Eye (tissue), 1 donor: ENCODE results near the gene NPIPB2.
"Not testable (repeated sequence)": the region's sequence is repeated elsewhere in the genome, so short reads cannot be mapped to it uniquely, and the experiment has no call there.

Experiments
- DNase-seq: peaks from one replicate; pipeline ENCODE4 v3.0.0-alpha.2; 2015

Gene NPIPB2

DNA sequence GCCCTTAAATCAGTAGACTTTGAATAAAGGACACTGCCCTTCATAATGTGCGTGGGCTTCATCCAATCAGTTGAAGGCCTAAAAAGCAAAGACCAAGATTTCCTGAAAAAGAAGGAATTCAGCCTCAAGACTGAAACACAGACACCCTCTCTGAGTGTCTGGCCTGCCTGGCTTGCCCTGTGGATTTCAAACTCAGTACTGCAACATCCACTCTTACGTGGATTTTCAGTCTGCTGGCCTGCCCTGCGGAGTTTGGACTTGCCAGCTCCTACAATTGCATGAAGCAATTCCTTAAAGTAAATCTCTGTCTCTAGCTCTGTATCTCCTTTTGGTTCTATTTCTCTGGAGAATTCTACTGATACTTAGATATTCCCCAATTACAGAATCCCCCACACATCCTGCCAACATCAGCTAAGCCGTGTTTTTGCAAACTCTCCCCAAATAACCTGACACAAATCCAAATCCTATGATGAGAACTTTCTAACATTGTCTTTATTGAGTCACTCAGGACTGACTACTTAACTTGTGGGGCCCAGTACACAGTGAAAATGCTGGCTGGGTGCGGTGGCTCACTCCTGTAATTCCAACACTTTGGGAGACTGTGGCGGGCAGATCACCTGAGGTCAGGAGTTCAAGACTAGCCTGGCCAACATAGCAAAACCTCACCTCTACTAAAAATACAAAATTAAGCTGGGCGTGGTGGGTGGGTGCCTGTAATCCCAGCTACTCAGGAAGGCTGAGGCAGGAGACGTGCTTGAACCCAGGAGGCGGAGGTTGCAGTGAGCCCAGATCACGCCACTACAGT lies 15.9 kb upstream of the NPIPB2 start:
- no peak for DNase-seq

DNA sequence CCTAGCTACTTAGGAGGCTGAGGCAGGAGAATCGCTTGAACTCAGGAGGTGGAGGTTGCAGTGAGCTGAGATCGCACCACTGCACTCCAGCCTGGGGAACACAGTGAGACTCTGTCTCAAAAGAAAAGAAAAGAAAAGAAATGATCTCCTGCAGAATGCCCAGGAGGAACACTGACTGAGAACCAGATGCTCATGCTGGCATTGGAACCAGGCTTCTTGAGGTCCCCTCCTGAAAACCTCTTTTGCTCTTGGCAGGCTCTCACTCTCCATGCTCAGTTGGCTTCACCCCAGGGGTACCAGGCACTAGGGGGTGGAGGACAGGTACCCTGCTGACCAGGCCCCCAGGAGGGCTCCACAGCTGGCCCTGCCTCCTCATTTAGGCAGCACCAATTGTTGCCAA lies 14.7 kb upstream of the NPIPB2 start:
- DNase-seq = no peak

DNA sequence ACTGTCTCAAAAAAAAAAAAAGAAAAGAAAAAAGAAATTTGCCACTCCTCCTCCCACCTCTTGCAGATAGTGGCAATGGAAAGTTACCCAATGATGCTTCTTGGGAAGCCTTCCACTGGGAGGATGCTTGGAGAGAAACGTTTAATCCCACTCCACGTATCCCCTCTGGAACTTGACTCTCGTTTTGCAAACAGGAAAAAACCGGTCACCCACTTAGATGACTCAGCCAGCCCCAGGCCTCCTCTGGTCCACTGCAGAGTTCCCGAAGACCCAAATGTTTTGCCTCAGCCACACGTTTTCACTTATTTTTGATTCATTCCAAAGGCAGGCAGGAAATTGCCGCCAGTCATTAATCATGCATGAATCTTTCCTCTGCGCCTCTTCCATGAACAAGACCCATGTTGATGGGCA lies 13.9 kb upstream of the NPIPB2 start:
- DNase-seq = peak; percentile 36

DNA sequence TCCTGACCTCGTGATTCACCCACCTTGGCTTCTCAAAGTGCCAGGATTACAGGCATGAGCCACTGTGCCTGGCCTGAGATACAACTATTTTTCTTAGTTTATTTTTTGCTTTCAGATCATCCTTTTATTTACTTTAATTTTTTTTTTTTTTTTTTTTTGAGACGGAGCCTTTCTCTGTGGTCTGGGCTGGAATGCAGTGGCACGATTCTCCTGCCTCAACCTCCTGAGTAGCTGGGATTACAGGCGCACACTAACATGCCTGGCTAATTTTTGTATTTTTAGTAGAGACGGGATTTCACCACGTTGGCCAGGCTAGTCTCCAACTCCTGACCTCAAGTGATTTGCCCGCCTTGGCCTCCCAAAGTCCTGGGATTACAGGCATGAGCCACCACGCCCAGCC lies 11.7 kb upstream of the NPIPB2 start:
- not testable (repeated sequence) for DNase-seq

DNA sequence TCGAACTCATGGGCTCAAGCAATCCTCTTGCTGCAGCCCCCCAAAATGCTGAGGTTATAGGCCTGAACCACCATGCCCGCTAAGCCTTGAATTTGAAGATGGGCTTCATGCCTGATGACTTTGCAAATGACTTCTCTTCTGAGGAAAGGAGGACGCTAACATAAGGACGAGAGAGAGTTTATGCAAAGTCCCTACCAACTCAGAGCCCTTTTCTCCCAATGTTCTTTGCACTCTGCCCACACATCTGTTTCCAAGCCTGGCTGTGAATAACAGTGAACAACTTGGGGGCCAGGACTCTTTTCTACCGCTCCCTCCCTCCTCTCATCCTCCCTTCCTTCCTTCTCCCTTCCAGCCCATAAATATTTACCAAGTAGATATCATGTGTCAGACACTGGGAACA lies 8.5 kb upstream of the NPIPB2 start:
- DNase-seq = no peak

DNA sequence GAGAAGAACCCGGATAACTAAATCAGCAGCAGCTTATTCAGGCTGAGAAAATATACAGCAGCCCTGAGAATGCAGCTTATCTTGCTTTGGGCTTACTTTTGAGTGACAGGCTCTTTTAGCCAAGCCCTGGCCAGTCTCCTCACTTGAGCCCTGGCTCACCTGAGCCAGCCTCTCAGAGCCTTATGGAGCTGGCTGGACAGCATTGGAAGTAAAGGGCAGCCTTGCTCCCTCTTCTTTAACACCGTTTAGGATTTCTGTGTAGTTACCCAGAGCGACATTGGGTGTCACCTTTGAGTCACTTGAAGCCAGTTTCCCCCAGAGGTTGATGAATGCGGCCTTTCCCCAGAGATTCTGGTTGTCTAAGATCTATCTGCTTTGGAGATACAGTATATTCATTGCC lies 7.7 kb upstream of the NPIPB2 start:
- DNase-seq = peak; percentile 60

DNA sequence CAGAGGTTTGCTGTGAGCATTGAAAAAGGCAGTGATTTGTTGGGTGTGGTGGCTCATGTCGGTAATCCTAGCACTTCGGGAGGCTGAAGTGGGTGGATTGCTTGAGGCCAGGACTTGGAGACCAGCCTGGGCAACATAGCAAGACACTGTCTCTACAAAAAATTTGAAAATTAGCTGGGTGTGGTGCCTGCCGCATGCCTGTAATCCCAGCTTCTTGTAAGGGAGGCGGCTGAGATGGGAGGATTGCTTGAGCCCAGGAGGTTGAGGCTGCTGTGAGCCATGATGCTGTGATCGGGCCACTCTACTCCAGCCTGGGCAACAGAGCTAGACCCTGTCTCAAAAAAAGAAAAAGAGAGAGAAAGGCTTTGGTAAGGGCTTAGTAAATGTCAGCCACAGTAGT lies 7.0 kb upstream of the NPIPB2 start:
- no peak for DNase-seq

DNA sequence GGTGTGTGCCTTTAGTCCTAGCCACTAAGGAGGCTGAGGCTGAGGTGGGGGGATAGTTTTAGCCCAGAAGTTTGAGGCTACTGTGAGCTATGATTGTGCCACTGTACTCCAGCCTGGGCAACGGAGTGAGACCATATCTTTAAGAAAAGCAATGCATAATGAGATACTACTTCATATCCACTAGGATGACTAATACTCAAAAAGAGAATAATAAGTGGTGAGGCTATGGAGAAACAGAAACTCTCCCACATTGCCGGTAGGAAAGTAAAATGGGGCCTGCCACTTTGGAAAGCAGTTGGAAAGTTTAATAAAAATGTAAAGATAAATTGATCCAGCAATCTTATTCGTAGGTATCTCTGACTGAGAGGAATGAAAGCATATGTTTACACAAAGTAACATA lies 4.6 kb upstream of the NPIPB2 start:
- no peak for DNase-seq

DNA sequence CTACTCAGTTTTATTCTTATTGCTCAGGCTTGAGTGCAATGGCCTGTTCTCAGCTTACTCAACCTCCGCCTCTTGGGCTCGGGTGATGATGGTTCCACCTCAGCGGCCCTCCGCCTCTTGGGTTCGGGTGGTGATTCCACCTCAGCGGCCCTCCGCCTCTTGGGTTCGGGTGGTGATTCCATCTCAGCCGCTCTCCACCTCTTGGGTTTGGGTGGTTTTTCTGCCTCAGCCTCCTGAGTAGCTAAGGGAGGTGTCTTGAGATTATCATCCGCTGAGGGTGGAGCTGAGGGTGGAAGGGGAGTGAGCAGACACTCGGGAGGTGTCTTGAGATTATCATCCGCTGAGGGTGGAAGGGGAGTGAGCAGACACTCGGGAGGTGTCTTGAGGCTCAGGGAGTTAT lies 14.5 kb downstream of the NPIPB2 start:
- not testable (repeated sequence) for DNase-seq

DNA sequence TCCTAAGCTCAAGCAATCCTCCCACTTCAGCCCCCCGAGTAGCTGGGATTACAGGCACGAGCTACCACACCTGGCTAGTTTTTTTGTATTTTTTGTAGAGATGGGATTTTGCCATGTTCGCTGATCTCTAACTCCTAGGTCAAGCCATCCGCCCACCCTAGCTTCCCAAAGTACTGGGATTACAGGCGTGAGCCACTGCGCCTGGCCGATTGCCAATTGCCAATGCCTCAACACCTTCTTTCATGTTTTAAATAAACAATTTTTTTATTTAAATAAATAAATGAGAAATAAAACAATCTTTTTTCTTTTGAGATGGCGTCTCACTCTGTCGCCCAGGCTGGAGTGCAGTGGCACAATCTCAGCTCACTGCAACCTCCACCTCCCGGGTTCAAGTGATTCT lies 17.8 kb downstream of the NPIPB2 start:
- not testable (repeated sequence) for DNase-seq

DNA sequence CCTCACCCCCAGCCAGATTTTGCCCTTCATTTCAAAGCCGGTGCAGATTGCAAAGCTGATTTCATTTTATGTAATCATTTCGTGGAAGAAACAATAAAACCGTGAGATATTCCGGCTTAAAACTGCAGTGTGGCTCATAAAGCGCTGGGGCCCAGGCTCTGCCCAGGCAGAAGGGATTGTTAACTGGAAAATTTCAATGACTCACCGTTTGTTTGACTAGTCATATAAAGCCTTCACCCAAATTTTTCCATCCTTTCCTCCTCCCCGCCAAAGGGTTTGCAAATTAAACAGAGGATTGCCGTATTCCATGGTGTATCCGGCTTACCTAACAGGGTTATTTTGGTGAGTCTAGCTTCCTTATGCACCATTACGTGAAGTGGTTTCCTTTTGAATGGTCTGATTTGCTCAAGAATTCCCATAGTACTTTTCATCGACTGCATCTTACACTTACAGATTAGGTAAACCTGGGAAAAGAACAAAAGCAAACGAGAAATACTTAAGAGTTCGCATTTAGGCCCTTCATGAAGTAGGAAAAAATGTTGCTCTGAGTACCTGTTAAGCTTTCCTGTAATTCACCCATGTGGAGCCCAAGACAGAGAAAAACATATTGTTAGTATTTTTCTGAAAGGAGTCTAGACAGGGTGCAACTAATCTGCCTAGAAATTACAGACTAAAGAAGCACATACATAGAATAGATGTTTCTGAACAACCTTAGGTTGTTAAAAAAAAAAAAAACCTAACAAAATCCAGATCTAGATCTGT lies 25.1 kb downstream of the NPIPB2 start:
- DNase-seq = no peak

DNA sequence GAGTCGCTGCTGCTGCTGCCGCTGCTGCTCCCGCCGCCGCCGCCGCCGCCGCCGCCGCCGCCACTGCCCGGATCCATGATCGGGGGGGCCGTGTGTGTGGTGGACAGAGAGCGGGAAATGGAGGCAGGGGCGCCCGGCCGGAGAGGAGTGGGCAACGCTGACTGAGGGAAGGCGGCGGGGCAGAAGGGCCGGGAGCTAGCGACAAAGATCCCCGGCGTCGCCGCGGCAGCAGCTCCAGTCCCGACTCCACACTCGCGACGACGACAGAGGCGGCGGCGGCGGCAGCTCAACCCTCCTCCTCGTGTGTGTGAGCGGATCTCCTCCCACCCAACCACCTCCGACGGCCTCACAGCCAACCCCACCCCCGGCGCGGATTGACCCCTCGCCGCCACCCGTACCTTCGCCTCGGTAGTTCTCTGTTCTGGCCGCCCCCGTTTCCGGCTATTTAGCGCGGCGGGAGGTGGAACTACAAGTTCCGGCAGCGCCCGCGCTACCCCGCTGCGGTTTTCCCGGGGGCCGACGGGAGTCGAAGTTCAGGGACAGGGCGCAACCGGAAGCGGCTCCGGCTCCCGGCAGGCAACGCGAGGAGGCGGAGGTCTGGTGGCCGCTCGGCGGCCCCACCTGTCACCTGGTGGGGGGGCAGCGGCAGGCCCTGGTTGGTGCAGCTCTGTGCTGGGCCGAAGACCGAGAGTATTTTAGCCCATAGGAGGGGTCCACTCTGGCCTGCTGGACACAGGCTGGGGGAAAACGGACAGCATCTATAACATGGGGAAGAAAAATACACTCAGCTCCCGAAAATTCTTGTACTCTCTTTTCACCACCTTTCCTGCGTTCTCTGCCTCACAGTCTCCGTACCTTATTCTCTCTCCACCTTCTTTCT lies 26.0 kb downstream of the NPIPB2 start, which contains the start of gene GSPT1:
TSS of gene GSPT1 (minus strand) at position 313 of the 880 bp plus-strand sequence. CDS start at position 77, 236 bp downstream.
- DNase-seq = peak; percentile 99

DNA sequence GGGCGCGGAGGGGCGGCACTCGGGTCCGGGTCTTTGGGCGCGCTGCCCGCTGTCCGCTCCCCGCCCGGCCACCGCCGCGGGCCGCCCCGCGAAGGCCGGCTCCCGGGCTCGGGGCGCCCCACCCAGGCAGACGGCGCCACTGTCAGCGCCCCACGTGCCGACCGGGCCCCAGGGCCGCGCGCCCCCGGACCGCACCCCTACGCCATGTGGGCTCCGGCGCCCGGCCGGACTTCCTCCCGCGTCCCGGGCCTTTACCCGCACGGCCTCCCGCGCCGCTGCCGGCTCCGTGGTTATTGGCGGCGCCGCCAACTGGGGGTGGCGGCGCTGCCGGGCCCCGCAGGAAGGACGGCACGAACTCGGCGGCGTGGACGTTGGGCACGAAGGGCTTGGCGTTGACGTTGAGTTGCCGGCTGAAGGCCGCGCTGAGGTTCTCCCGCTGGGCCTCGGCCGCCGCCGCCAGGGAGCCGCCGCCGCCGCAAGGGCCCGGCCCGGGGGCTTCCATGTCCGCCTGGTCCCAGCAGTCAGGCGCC lies 26.7 kb downstream of the NPIPB2 start:
- peak; percentile 71 for DNase-seq

DNA sequence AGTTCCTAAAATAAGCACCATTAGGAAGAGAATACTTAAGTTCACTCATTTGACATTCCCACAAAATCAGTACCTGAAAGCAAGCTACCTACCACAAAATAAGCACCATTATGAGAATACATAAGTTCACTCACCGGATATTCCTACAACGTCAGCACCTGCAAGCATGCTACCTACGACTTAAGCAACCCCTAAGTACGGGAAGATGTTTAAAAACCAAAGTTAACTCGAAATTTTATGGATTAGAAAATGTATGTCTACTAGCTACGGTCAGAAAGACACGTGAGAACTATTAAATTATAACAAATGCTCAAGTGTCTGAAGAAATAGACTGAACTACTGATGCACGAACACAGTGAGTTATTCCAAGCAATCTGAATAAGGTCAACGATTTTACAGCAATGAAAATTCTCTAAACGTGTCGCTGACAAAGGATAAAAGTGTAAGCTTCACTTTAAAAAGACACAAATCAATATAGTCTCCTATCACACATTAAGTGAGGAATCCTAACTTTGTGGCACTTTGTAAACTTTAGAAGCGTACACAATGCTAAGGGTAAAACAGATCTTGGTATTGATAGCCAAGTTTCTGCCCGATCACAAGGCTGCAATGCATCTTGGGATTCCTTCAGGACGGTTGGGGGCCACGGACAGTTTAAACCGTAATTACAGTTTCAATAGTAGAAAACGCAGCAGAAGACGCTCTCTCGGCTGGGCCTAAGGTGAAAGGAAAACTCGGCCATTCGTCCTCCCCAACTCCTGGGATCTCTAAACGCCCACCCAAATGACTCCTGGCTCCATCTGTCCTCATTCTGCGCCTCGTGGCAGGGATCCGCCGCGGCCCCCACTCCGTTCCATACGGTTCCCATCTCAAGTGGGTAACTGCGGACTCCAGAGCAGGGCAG lies 27.4 kb downstream of the NPIPB2 start:
- DNase-seq = peak; percentile 65

DNA sequence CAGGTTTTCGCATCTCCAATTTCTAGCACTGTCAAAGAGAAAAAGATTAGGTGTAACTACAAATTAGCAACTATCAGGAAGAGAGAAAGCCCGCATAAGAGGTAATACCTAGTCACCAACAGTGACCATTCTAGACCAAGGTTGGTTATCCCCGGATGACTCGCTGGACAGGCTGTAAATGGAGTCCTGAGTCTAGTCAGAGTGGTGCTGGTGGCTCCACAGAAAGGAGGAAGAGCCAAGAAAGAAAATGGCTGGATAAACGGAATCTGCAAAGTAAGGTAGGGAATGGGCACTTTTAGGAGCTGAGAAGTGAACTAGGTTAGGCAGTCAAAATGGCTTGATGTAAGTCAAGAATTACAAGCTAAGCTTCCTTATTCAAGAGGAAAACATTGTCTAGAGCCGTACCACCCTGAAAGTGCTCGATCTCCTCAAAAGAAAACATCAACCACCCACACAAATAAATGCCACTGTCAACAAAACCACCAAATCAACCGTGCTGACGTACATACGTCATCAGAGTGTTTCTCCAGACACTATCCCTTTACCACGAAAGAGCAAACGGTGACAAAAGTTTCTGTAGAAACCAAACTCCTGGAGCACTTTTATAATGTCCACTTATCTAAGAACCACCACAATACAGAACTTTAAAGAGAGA lies 28.3 kb downstream of the NPIPB2 start:
- no peak for DNase-seq

DNA sequence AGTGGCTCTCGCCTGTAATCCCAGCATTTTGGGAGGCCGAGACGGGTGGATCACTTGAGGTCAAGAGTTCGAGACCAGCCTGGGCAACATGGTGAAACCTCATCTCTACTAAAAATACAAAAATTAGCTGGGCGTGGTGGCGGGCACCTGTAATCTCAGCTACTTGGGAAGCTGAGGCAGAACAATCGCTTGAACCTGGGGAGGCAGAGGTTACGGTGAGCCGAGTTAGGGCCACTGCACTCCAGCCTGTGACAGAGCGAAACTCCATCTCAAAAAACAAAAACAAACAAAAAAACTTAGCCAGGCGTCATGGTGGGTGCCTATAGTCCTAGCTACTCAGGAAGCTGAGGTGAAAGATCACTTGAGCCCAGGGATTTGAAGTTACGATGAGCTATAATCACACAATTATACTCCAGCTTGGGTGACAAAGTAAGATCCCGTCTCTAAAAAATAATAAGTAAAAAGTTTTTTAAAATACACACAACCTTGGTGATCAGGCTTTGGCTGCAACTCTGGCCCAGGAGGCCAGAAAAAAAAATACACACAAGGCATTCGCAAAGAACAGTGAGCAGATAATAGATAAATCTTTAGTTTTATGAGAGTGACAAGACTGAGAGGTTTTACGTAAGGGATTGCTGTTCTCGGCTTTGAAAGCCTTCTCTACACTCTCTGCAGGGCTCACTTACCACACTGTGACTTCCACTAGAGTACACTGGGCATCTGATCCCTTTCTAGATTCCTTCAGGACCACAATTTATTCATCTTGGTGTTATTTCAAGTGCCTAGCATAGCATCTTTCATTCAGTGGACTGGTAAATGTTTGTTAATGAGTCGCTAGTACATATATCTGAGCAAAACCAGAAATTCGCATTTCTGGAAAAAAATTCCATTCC lies 31.9 kb downstream of the NPIPB2 start:
- no peak for DNase-seq

DNA sequence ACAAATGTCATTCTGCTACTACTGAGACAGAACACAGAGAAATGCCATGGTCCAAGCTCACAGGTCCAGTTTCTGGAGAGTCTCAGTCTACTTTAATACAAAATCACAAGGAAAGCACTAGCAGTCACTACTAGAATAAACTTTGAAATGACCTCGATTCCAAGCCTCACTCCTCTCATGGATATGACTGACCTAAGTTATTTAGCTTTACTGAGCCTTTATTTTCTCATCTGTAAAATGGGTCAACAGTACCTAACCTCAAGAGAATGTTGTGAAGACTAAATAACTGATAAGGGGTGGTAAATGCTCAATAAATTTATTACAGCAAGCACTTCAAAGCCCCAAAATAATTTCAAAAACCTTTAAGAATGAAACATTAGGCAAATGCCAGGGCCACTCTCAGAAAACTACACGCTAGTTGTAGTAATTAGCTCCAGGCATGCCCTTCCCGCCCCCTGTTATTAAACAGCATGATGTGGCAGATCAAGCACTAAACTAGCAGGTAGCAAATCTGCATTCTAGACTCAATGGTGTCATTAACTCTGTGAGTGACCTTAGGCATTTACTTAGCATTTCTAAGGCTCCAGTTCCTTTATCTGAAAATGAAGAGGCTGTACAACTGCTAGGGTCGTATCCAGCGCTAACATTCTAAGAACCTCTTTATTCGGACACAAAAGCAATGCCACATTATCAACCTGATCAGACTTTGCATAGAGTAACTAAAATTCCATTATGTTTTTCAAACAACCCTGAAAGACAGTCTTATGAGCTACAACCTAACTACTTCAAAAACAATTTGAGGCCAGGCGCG lies 34.5 kb downstream of the NPIPB2 start:
- no peak for DNase-seq

DNA sequence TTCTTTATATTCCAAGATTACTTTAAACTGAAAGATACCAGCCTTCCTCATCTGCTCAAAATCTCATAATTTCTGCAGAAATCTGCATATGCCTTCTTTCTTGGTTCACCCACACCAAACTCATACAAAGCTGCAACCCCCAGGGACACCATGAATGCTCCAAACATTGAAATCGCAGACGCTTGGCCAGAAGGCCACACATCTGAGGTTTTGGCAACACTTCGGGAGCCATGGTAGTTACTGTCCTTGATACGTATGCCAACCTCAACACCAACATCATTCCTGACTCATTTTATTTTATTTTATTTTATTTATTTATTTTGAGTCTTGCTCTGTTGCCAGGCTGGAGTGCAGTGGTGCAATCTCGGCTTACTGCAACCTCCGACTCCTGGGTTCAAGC lies 37.9 kb downstream of the NPIPB2 start:
- no peak for DNase-seq

DNA sequence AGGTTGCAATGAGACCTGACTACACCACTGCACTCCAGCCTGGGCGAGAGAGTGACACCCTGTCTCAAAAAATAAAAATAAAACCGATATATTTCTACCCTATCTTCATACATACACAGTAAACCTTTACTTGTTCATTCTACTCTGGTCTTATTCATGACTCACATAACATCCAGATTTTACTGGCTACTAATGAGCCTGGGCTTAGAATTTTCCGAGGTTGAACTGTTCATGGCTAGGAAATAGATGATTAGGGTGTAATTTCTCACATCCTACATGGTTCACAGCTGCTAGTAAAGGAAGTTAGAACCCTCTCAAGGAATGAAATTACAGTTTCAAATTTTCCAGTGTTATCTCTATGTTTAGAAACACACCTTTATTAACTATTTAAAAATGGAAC lies 40.8 kb downstream of the NPIPB2 start:
- no peak for DNase-seq
